Aorta (tissue), 5 donors: Measurements from ENCODE around the gene CILP. TPM values are rescaled to one million over a fixed set of nuclear protein-coding genes. Genes with fewer than 3 reads are reported as not detected.
"Not testable (repeated sequence)": the region's sequence is repeated elsewhere in the genome, so short reads cannot be mapped to it uniquely, and the experiment has no call there.

Experiments used
- ATAC-seq: fragments of 200-7000 bp; cut with Tn5 transposase; one replicate; pipeline ENCODE4 v1.9.1; 2022; ENCODE audit warnings: moderate library complexity; ENCODE audit not compliant: low FRiP score
- DNase-seq, 2 donors: peaks; one replicate each; pipeline ENCODE4 v3.0.0-alpha.2; 2020
- H3K27ac ChIP-seq, 2 donors: one replicate each; pipeline ENCODE4 v1.5.1; 2013; ENCODE audit warnings: low read length in 2 of 2, mild to moderate bottlenecking in 2 of 2, moderate library complexity in 2 of 2, control low read depth in 1 of 2, inconsistent platforms in 1 of 2, low read depth in 1 of 2
- H3K27me3 ChIP-seq, 2 donors: one replicate each; pipeline ENCODE4 v1.6.1; 2013; ENCODE audit warnings: control low read depth in 1 of 2, low read length in 1 of 2, mild to moderate bottlenecking in 1 of 2, moderate library complexity in 1 of 2; ENCODE audit not compliant: insufficient read depth in 2 of 2, control insufficient read depth in 1 of 2
- H3K36me3 ChIP-seq, 2 donors: one replicate each; pipeline ENCODE4 v1.6.1; 2013; ENCODE audit warnings: control low read depth in 1 of 2, low read length in 1 of 2, mild to moderate bottlenecking in 1 of 2; ENCODE audit not compliant: insufficient read depth in 2 of 2, control insufficient read depth in 1 of 2
- H3K4me1 ChIP-seq, 2 donors: one replicate each; pipeline ENCODE4 v1.6.1; 2013; ENCODE audit warnings: low read length in 2 of 2, control low read depth in 1 of 2, mild to moderate bottlenecking in 1 of 2, moderate library complexity in 1 of 2; ENCODE audit not compliant: insufficient read depth in 2 of 2, control insufficient read depth in 1 of 2
- H3K4me3 ChIP-seq, 2 donors: one replicate each; pipeline ENCODE4 v1.5.1; 2013; ENCODE audit warnings: low read length in 2 of 2, control low read depth in 1 of 2, mild to moderate bottlenecking in 1 of 2
- H3K9me3 ChIP-seq: one replicate; pipeline ENCODE4 v1.6.1; 2013; ENCODE audit warnings: mild to moderate bottlenecking, low read length; ENCODE audit not compliant: control insufficient read depth
- WGBS, 2 donors: extraction: QIAGEN DNeasy Blood & Tissue Kit; methylation state at CpG; one replicate each; pipeline ENCODE4 v1.1.7; 2013; 5-methylcytosine and 5-hydroxymethylcytosine counted together
- intact Hi-C, 2 donors: fragments of 100-400 bp; cut with DNase I; formaldehyde crosslinking; loops; one replicate each; pipeline versions ENCODE4 v1.14.2 to v1.15.0; 2022
- polyA plus RNA-seq, 2 donors: library from polyadenylated mRNA; stranded (reverse); fragments of 200-250 nt; gene quantifications; one replicate each; pipeline ENCODE4 v1.2.3, GENCODE V29; 2013
- total RNA-seq, 2 donors: library from RNA; stranded (reverse); fragmentation: NEBNext Ultra II Directional; extraction: Animal tissue kit (Norgen Biotek cat#: 25700); gene quantifications; one replicate each; pipeline ENCODE4 v1.2.1, GENCODE V29; 2021
- donor health status: healthy with polysubstance abuse.
- donor health status: Bipolar disorder and iron deficiency.
- donor health status: DM: no; HTN: no; CAD: no.
- donor health status: DM: no; HTN: no; CAD: no.
- donor health status: DM: yes; HTN: yes; CAD: no.

The CILP gene
- total and polyA plus RNA-seq, 4 donors: 0.28 to 170 (median 1.7) TPM

DNA sequence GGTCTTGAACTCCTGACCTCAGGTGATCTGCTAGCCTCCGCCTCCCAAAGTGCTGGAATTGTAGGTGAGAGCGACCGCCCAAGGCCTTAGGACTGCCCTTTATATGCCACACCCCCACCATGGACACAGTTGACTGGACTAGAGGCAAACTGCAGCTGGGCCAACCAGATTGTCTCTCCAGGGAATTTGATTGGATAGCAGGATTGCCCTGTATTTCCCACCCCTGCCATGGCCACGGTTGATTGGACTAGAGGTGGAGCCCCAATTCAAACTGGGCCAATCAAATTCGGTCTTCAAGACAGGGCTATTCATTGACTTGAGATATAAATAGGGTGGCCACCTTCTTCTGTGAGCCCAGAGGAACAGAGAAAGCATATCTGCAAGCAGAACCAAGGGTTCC, 19.3 kb downstream of the CILP start:
- Histone ChIP-seq H3K27ac (no peak overlapping the region), H3K36me3 (no peaks in the 10 kb centered on the region), H3K4me1 (no peaks in the 10 kb centered on the region), H3K27me3 (no peaks in the 10 kb centered on the region), H3K4me3 (no peak overlapping the region), H3K9me3 (no peaks in the 10 kb centered on the region)
- no peak for ATAC-seq
- 91 to 95% methylated on average over 5 of the region's 5 CpGs for WGBS, 2 donors
- no peak for DNase-seq
- intact Hi-C loops: no loop called here

DNA sequence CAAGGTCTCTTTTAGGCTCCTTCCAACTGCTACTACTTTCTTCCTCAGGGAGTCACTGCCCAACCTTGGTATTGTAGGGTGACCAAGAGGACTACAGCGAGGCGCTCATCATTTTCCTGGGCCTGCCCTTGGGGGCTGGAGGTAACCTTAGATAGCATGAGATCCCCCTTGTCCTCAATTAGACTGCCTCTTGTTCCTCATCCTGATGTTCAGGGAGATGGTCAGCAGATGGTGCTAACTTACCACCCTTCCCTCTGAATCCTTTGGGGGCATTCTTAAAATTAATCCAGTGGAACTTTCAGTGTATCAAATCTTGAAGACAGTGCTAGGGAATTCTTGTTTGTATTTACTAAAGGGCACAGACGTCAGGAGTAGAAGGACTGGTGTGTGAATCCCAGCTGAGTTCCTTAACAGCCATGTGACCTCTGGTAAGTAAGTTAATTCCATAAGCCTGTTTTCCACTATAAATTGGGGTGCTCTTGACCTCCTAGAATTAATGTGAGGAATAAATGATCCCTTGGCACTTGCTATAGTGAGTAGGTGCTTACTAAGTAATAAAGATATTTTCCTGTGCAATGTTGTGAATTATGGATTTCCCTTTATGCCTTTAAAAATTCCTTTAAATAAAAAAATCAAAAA, 22.1 kb downstream of the CILP start:
- Histone ChIP-seq H3K27ac (no peak overlapping the region), H3K4me1 (no peaks in the 10 kb centered on the region), H3K4me3 (no peak overlapping the region), H3K36me3 (no peaks in the 10 kb centered on the region), H3K27me3 (no peaks in the 10 kb centered on the region), H3K9me3 (no peaks in the 10 kb centered on the region)
- DNase-seq (no peak), ATAC-seq (no peak)
- intact Hi-C loops: loop anchor here in 1 of 2 donors (10.0 kb wide), 1 partner anchor 106 kb away; the partner anchor contains the start of gene RNU5A-1
- 14 to 19% methylated on average over 3 of the region's 3 CpGs for WGBS, 2 donors

DNA sequence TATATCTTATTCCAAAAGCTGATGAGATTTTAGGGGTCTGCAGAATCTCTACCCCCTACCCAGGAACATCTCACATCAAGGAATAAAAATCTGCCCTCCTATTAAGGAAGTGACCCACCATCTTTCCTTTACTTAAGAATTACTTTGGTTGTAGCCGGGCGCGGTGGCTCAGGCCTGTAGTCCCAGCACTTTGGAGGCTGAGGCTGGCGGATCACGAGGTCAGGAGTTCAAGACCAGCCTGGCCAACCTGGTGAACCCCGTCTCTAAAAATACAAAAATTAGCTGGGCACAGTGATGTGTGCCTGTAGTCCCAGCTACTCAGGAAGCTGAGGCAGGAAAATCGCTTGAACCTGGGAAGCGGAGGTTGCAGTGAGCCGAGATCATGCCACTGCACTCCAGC, 22.8 kb downstream of the CILP start:
- not testable (repeated sequence) for ATAC-seq, H3K36me3 ChIP-seq, H3K27me3 ChIP-seq, H3K4me3 ChIP-seq, DNase-seq, H3K9me3 ChIP-seq, H3K4me1 ChIP-seq, H3K27ac ChIP-seq
- intact Hi-C loops: loop anchor here in 1 of 2 donors (10.0 kb wide), 1 partner anchor 106 kb away; the partner anchor contains the start of gene RNU5A-1
- WGBS, 2 donors: 85 to 88% methylated on average over 9 of the region's 9 CpGs

DNA sequence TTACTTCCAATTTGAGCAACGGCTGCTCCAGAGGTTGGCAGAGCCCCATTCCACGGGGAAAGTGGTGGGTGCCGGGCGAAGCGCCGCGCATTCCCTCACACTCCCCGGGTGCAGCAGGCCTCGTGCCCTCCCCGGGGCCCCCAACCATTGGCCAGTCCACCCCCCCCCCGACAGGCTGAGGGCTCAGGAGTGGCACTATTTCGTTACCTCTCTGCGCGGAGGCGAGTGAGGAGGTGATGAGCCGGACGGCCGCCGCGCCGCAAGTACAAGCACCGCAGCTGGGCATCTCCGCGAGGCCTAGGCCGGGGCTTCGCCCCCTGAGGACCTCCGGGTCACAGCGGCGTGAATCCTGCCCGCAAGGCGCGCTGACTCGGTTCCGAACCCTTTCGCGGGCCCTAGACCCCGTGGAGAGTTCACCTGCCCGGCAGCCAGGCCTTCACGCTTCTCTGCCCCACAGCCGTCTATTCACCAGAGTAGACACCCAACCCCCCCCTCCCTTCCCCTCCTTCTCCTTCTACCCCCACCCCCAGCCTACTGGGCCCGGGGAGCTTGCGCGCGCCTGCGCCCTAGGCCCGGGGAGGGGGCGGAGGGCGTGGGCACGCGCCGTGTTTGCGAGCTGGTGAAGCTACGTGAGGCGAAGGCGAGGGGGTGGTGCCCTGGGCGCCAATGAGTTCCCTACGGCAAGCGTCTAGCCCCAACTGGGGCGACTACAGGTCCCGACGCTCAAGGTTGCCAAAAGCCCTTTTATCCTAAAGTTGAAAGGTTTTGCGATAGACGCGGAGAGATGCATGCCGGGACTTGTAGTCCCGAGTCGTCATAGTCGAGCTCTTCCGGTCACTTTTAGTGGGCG, 26.2 kb downstream of the CILP start, which contains the start of gene CLPX:
Gene CLPX (minus strand): TSS at position 475 of the 850 bp plus-strand sequence. CDS start 189 bp downstream, at position 286.
- peak; percentile 96 to 97 for DNase-seq
- Histone ChIP-seq H3K36me3 (no peaks in the 10 kb centered on the region), H3K4me3 (peak within 1 kb of the TSS; percentile 86 to 90), H3K27me3 (no peaks in the 10 kb centered on the region), H3K9me3 (no peaks in the 10 kb centered on the region), H3K27ac (peak within 1 kb of the TSS; percentile 75 to 88), H3K4me1 (no peaks in the 10 kb centered on the region)
- intact Hi-C loops: loop anchor here in 1 of 2 donors (10.0 kb wide), 1 partner anchor 110 kb away; the partner anchor contains the start of gene RNU5A-1
- ATAC-seq: peak; percentile 98
- 1% methylated on average over 52 to 70 of the region's 70 CpGs for WGBS, 2 donors

DNA sequence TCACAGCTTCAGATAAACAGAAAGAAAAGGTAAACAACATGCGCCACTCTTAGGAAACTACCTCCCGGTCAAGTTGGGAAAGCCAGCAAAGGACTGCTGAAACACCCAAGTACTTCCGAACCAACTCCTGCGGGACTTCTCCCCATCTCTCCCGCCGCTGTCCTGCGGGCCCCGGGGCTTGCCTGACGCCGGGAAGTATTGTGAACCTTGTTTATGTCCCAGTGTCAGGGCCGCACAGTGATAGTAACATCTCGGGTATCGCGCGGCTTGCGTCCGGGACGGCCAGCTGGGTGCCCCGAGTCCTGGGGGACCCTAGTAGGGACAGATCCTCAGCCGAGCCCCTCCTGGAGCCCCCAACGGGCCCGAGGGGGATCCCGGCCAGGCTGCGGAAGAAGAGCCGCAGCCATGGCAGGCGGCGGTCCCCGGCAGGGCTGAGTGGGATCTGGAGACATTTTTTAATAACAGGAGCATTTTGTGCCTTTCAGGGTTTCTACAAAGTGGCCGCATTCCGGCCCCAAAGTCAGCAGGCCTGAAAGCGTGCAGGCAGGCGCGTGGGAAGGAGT, 26.9 kb downstream of the CILP start:
- ATAC-seq (peak; percentile 64), DNase-seq (peak; percentile 66 to 82)
- Histone ChIP-seq H3K4me3 (peak overlapping the region; percentile 86 to 90), H3K27me3 (no peaks in the 10 kb centered on the region), H3K36me3 (no peaks in the 10 kb centered on the region), H3K27ac (peak overlapping the region; percentile 75 to 88), H3K4me1 (no peaks in the 10 kb centered on the region), H3K9me3 (no peaks in the 10 kb centered on the region)
- intact Hi-C loops: loop anchor here in 1 of 2 donors (10.0 kb wide), 1 partner anchor 110 kb away; the partner anchor contains the start of gene RNU5A-1
- WGBS, 2 donors: 0% methylated on average over 33 of the region's 33 CpGs

DNA sequence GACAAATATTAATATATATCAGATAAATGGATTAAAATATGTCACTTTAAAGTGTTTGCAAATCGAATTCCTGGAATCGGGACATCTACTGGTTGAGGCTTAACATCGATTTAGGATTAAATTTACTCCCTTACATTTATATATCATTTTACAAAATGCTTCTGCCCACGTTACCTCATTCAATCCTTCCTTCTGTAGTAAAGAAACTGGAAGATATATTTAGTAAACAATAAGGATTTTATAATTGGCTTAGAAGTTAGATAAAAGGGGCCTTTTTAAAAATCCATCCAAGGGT, 27.5 kb downstream of the CILP start:
- 1% methylated on average over 4 of the region's 4 CpGs for WGBS, 2 donors
- Histone ChIP-seq H3K9me3 (no peaks in the 10 kb centered on the region), H3K4me3 (peak overlapping the region; percentile 86 to 90), H3K27me3 (no peaks in the 10 kb centered on the region), H3K27ac (no peak overlapping the region), H3K4me1 (no peaks in the 10 kb centered on the region), H3K36me3 (no peaks in the 10 kb centered on the region)
- ATAC-seq: no peak
- no peak for DNase-seq
- intact Hi-C loops: loop anchor here in 1 of 2 donors (10.0 kb wide), 1 partner anchor 111 kb away; the partner anchor contains the start of gene RNU5A-1

DNA sequence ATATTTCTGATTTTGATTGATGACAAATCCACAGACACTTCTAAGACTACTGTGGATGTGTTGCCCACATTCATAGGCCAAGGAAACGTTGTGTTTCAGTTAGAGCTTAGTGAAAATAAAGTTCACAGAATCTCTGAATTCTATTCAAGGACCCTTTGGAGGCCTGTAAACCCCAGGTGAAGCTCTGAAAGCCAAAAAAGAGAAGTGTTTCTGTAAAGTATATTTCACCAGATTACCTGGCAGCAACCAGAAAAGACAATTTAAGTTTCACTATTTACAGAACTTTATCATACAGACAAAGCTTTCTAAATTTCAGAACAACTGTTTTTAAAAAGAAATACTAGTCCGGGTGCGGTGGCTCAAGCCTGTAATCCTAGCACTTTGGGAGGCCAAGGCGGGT, 28.7 kb downstream of the CILP start:
- no peaks in the 10 kb centered on the region for H3K9me3 ChIP-seq
- no peak for ATAC-seq
- no peak overlapping the region for H3K27ac ChIP-seq
- H3K36me3 ChIP-seq: no peaks in the 10 kb centered on the region
- H3K4me3 ChIP-seq: no peak overlapping the region
- no peaks in the 10 kb centered on the region for H3K27me3 ChIP-seq
- no peak for DNase-seq
- intact Hi-C loops: loop anchor here in 1 of 2 donors (10.0 kb wide), 1 partner anchor 112 kb away; the partner anchor contains the start of gene RNU5A-1
- WGBS, 2 donors: 74 to 77% methylated on average over 4 of the region's 4 CpGs
- no peaks in the 10 kb centered on the region for H3K4me1 ChIP-seq

DNA sequence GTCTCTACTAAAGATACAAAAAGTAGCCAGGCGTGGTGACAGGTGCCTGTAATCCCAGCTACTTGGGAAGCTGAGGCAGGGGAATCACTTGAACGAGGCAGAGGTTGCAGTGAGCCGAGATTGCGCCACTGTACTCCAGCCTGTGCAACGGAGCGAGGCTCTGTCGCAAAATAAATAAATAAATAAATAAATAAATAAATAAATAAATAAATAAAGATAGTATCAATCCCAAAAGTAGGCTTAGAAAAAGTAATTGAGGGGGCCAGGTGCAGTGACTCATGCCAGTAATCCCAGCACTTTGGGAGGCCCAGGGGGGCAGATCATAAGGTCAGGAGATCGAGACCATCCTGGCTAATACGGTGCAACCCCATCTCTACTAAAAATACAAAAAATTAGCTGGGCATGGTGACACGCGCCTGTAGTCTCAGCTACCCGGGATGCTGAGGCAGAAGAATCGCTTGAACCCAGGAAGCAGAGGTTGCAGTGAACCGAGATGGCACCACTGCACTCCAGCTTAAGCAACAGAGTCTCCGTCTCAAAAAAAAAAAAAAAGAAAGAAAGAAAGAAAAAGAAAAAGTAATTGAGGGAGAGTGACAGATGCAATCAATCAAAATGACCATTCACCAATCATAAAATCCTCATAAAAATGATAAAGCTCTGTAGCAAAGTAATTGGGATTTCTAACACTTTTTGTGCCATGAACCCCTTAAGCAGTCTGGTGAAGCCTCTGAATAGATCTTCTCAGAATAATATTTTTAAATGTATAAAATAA, 29.5 kb downstream of the CILP start:
- H3K4me3 ChIP-seq, H3K9me3 ChIP-seq, H3K36me3 ChIP-seq, H3K27ac ChIP-seq, H3K27me3 ChIP-seq, DNase-seq, H3K4me1 ChIP-seq, ATAC-seq: not testable (repeated sequence)
- intact Hi-C loops: loop anchor here in 1 of 2 donors (10.0 kb wide), 1 partner anchor 113 kb away; the partner anchor contains the start of gene RNU5A-1
- 88 to 89% methylated on average over 15 of the region's 15 CpGs for WGBS, 2 donors
